HepG2 (cell line): ENCODE data around the gene SHC1. TPM values are rescaled to one million over a fixed set of nuclear protein-coding genes. Genes with fewer than 3 reads are reported as not detected.

ENCODE experiments used
- ATM ChIP-seq: fragments of 450-650 bp; IDR thresholded peaks from 2 replicates; pipeline ENCODE4 v1.7.1; 2017; ENCODE audit warnings: mild to moderate bottlenecking, borderline replicate concordance
- HCFC1 ChIP-seq: fragments of 150-350 bp; IDR thresholded peaks from 2 replicates; pipeline ENCODE4 v1.6.1; 2014; ENCODE audit warnings: low read depth, low read length
- HMGXB3 ChIP-seq: sonication (generic); formaldehyde crosslinking; IDR thresholded peaks from 2 replicates; pipeline ENCODE4 v1.4.0; 2020; ENCODE audit warnings: missing genetic modification reagents, borderline replicate concordance
- IRF1 ChIP-seq: sonication (generic); formaldehyde crosslinking; IDR thresholded peaks from 2 replicates; pipeline ENCODE4 v1.4.0; 2020; ENCODE audit warnings: low read depth, mild to moderate bottlenecking, missing genetic modification reagents
- MZF1 ChIP-seq: sonication (generic); formaldehyde crosslinking; IDR thresholded peaks from 2 replicates; pipeline ENCODE4 v1.8.1; 2023; ENCODE audit warnings: mild to moderate bottlenecking, missing genetic modification reagents, borderline replicate concordance
- RARG ChIP-seq: sonication (generic); formaldehyde crosslinking; IDR thresholded peaks from 2 replicates; pipeline ENCODE4 v1.4.0; 2020; ENCODE audit warnings: low read depth, mild to moderate bottlenecking, missing genetic modification reagents
- SALL2 ChIP-seq: sonication (generic); formaldehyde crosslinking; IDR thresholded peaks from 2 replicates; pipeline ENCODE4 v1.8.1; 2023; ENCODE audit warnings: mild to moderate bottlenecking, missing genetic modification reagents, inconsistent platforms
- SMAD3 ChIP-seq: sonication (generic); formaldehyde crosslinking; IDR thresholded peaks from 2 replicates; pipeline ENCODE4 v1.4.0; 2020; ENCODE audit warnings: missing genetic modification reagents
- TRIM24 ChIP-seq: sonication (generic); formaldehyde crosslinking; IDR thresholded peaks from 2 replicates; pipeline ENCODE4 v1.8.0; 2022; ENCODE audit warnings: mild to moderate bottlenecking, missing genetic modification reagents
- TSC22D2 ChIP-seq: sonication (generic); formaldehyde crosslinking; IDR thresholded peaks from 2 replicates; pipeline ENCODE4 v1.5.1; 2020; ENCODE audit warnings: missing genetic modification reagents, mild to moderate bottlenecking, borderline replicate concordance
- YEATS4 ChIP-seq: sonication (generic); formaldehyde crosslinking; IDR thresholded peaks from 2 replicates; pipeline ENCODE4 v1.4.0; 2020; ENCODE audit warnings: missing genetic modification reagents, borderline replicate concordance
- ZFP37 ChIP-seq: sonication (generic); formaldehyde crosslinking; IDR thresholded peaks from 2 replicates; pipeline ENCODE4 v1.4.0; 2020; ENCODE audit warnings: missing genetic modification reagents, borderline replicate concordance
- ZMAT3 ChIP-seq: sonication (generic); formaldehyde crosslinking; conservative IDR thresholded peaks from 2 replicates; pipeline ENCODE4 v1.7.0; 2021; ENCODE audit warnings: missing genetic modification reagents
- ZNF652 ChIP-seq: IDR thresholded peaks from 2 replicates; pipeline ENCODE4 v1.6.1; 2016; ENCODE audit warnings: low read depth, borderline replicate concordance
- ZNF746 ChIP-seq: sonication (generic); formaldehyde crosslinking; IDR thresholded peaks from 2 replicates; pipeline ENCODE4 v1.8.0; 2022; ENCODE audit warnings: mild to moderate bottlenecking, missing genetic modification reagents
- ZNF775 ChIP-seq: sonication (generic); formaldehyde crosslinking; IDR thresholded peaks from 2 replicates; pipeline ENCODE4 v1.4.0; 2020; ENCODE audit warnings: missing genetic modification reagents, mild to moderate bottlenecking, moderate library complexity, borderline replicate concordance
- polyA plus RNA-seq, 8 experiments: library from polyadenylated mRNA; depleted of rRNA in 3 of 8; stranded (reverse) in 7 of 8; unstranded in 1 of 8; fragments of >200 nt; fragmentation: Illumina TruSeq in 4 of 8; extraction: Trizol in 4 of 8; gene quantifications; 2 replicates each; pipeline versions ENCODE4 v1.2.1 to v1.2.3, GENCODE V29; 2011 to 2016; ENCODE audit warnings: low read depth in 4 of 8, missing spikeins in 1 of 8, mixed read lengths in 1 of 8; ENCODE audit not compliant: insufficient read depth in 1 of 8
- total RNA-seq, 5 experiments: library from RNA; depleted of rRNA; stranded (reverse); fragments of >200 nt; fragmentation: Illumina TruSeq; extraction: Trizol; gene quantifications; 2 replicates each; pipeline ENCODE4 v1.2.3, GENCODE V29; 2016; ENCODE audit warnings: low read depth in 1 of 5
- TF ChIP-seq, protein P1 (sequence below): sonication (generic); formaldehyde crosslinking; IDR thresholded peaks from 2 replicates; pipeline ENCODE4 v1.4.0; 2020; ENCODE audit warnings: missing genetic modification reagents
- TF ChIP-seq, protein P2 (sequence below): sonication (generic); formaldehyde crosslinking; IDR thresholded peaks from 2 replicates; pipeline ENCODE4 v1.5.1; 2020; ENCODE audit warnings: missing genetic modification reagents, mild to moderate bottlenecking, borderline replicate concordance
- TF ChIP-seq, protein P3 (sequence below): sonication (generic); formaldehyde crosslinking; IDR thresholded peaks from 2 replicates; pipeline ENCODE4 v1.9.0; 2021; ENCODE audit warnings: missing genetic modification reagents, borderline replicate concordance

SHC1 gene
- total and polyA plus RNA-seq, 2 of the 13 experiments (the other 11 are each of a cell fraction or from before 2014, with no cell fraction given) = 52.0 to 137 TPM

DNA sequence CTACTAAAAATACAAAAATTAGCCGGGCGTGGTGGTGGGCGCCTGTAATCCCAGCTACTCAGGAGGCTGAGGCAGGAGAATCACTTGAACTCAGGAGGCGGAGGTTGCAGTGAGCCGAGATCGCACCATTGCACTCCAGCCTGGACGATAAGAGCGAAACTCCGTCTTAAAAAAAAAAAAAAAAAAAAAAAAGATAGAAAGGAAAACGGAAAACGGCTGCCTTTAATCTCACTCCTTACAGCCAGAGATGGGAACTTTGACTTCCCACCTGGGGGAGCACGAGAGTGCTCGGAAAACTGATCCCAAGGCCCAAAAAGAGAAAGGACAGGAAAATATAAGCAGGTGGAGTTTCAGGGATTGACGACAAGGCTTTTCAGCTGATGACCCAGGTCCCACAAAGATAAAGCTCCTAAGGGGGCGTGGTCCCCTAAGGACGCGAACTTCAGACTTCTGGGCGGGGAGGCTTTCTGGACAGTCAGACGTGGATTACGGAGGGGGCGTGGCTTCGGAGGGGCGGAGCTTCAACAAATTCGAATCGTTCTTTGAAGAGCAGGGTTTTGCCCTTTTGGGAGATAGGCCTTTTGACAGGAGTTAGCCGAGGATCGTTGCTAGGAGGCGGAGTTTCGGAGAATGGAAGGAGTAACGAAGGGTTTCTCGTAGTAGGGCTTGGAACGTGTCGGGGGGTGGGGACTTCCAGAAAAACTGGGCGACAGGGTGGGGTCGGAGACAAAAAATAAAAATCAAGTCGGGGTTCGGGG is 3.0 kb upstream of the SHC1 start (continued):
- TF ChIP-seq TRIM24 (no peak), YEATS4 (CRISPR knock-in tag) (peak; percentile 18; the same call in 1 of the 2 replicates), ZMAT3 (CRISPR knock-in tag) (no peak; the same call in 1 of the 2 replicates), SMAD3 (CRISPR knock-in tag) (no peak), ZFP37 (CRISPR knock-in tag) (no peak), ATM (no peak), HMGXB3 (CRISPR knock-in tag) (no peak), SALL2 (no peak), ZNF775 (CRISPR knock-in tag) (no peak), IRF1 (CRISPR knock-in tag) (no peak), MZF1 (CRISPR knock-in tag) (no peak), RARG (CRISPR knock-in tag) (no peak), TSC22D2 (CRISPR knock-in tag) (no peak), ZNF652 (no peak), ZNF746 (0 out of 2 replicates have a peak, but pooled peaks have one; percentile 81), HCFC1 (no peak)
- TF ChIP-seq, protein P1, sequence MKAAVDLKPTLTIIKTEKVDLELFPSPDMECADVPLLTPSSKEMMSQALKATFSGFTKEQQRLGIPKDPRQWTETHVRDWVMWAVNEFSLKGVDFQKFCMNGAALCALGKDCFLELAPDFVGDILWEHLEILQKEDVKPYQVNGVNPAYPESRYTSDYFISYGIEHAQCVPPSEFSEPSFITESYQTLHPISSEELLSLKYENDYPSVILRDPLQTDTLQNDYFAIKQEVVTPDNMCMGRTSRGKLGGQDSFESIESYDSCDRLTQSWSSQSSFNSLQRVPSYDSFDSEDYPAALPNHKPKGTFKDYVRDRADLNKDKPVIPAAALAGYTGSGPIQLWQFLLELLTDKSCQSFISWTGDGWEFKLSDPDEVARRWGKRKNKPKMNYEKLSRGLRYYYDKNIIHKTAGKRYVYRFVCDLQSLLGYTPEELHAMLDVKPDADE = no peak
- TF ChIP-seq, protein P2, sequence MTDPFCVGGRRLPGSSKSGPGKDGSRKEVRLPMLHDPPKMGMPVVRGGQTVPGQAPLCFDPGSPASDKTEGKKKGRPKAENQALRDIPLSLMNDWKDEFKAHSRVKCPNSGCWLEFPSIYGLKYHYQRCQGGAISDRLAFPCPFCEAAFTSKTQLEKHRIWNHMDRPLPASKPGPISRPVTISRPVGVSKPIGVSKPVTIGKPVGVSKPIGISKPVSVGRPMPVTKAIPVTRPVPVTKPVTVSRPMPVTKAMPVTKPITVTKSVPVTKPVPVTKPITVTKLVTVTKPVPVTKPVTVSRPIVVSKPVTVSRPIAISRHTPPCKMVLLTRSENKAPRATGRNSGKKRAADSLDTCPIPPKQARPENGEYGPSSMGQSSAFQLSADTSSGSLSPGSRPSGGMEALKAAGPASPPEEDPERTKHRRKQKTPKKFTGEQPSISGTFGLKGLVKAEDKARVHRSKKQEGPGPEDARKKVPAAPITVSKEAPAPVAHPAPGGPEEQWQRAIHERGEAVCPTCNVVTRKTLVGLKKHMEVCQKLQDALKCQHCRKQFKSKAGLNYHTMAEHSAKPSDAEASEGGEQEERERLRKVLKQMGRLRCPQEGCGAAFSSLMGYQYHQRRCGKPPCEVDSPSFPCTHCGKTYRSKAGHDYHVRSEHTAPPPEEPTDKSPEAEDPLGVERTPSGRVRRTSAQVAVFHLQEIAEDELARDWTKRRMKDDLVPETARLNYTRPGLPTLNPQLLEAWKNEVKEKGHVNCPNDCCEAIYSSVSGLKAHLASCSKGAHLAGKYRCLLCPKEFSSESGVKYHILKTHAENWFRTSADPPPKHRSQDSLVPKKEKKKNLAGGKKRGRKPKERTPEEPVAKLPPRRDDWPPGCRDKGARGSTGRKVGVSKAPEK (CRISPR knock-in tag) = no peak
- TF ChIP-seq, protein P3, sequence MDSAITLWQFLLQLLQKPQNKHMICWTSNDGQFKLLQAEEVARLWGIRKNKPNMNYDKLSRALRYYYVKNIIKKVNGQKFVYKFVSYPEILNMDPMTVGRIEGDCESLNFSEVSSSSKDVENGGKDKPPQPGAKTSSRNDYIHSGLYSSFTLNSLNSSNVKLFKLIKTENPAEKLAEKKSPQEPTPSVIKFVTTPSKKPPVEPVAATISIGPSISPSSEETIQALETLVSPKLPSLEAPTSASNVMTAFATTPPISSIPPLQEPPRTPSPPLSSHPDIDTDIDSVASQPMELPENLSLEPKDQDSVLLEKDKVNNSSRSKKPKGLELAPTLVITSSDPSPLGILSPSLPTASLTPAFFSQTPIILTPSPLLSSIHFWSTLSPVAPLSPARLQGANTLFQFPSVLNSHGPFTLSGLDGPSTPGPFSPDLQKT (CRISPR knock-in tag) = no peak
